Hematopoietic multipotent progenitor cell treated with erythropoietin and hydrocortisone succinate and interleukin-3 and kit ligand, for 15 days (in vitro differentiated cells): Measurements from ENCODE around the gene NANOGP8.

Experiments used
- DNase-seq: peaks from one replicate; pipeline ENCODE4 v3.0.0-alpha.2; 2015; ENCODE audit warnings: low spot score

NANOGP8 gene

GRCh38 chr15:35060591-35060990, 24.5 kb downstream of the NANOGP8 start:
- no peak for DNase-seq

- no peak for DNase-seq
Measured at GRCh38 chr15:35058534-35059054, 26.5 kb downstream of the NANOGP8 start.

GRCh38 chr15:35055416-35056105, 29.5 kb downstream of the NANOGP8 start:
- DNase-seq = no peak

- no peak for DNase-seq
Measured at GRCh38 chr15:35054380-35054779, 30.7 kb downstream of the NANOGP8 start.

GRCh38 chr15:35047996-35048395, 37.1 kb downstream of the NANOGP8 start:
- no peak for DNase-seq

- no peak for DNase-seq
Measured at GRCh38 chr15:35047528-35047927, 37.6 kb downstream of the NANOGP8 start.

GRCh38 chr15:35043373-35044095, 41.6 kb downstream of the NANOGP8 start:
- no peak for DNase-seq

GRCh38 chr15:35040339-35041255, 44.5 kb downstream of the NANOGP8 start:
- no peak for DNase-seq

GRCh38 chr15:35038626-35039451, 46.3 kb downstream of the NANOGP8 start:
- no peak for DNase-seq
